Hepatocyte (in vitro differentiated cells): ENCODE results near the gene CBR1. TPM values are rescaled to one million over a fixed set of nuclear protein-coding genes. Genes with fewer than 3 reads are reported as not detected.

Experiments used
- DNase-seq: peaks from one replicate; pipeline ENCODE4 v3.0.0-alpha.2; 2016; ENCODE audit warnings: low spot score
- H2AFZ ChIP-seq: fragments of 200-600 bp; sonication (generic); 2 replicates; pipeline ENCODE4 v1.6.0; 2016; ENCODE audit warnings: antibody characterized with exemption, mild to moderate bottlenecking
- H3K27ac ChIP-seq: fragments of 200-600 bp; sonication (generic); 2 replicates; pipeline ENCODE4 v1.5.1; 2016; ENCODE audit warnings: mild to moderate bottlenecking
- H3K27me3 ChIP-seq: fragments of 200-600 bp; sonication (generic); 2 replicates; pipeline ENCODE4 v1.6.1; 2016
- H3K36me3 ChIP-seq: fragments of 200-600 bp; sonication (generic); replicated peaks from 2 replicates; pipeline ENCODE4 v1.5.1; 2016; ENCODE audit warnings: low read depth; ENCODE audit not compliant: insufficient read depth
- H3K4me1 ChIP-seq: fragments of 200-600 bp; sonication (generic); 2 replicates; pipeline ENCODE4 v1.5.1; 2016; ENCODE audit warnings: mild to moderate bottlenecking, moderate library complexity; ENCODE audit not compliant: insufficient read depth
- H3K4me2 ChIP-seq: fragments of 200-600 bp; sonication (generic); 2 replicates; pipeline ENCODE4 v1.6.0; 2016
- H3K4me3 ChIP-seq: fragments of 200-600 bp; sonication (generic); 2 replicates; pipeline ENCODE4 v1.5.1; 2016; ENCODE audit warnings: mild to moderate bottlenecking
- H3K79me2 ChIP-seq: fragments of 200-600 bp; sonication (generic); 2 replicates; pipeline ENCODE4 v1.6.0; 2017; ENCODE audit warnings: mild to moderate bottlenecking
- H3K9me2 ChIP-seq: fragments of 200-600 bp; sonication (generic); replicated peaks from 2 replicates; pipeline ENCODE4 v1.6.0; 2017; ENCODE audit warnings: mild to moderate bottlenecking; ENCODE audit not compliant: insufficient read depth
- H3K9me3 ChIP-seq: fragments of 200-600 bp; sonication (generic); 2 replicates; pipeline ENCODE4 v1.5.1; 2016; ENCODE audit warnings: low read depth, mild to moderate bottlenecking
- H4K20me1 ChIP-seq: fragments of 200-600 bp; sonication (generic); 2 replicates; pipeline ENCODE4 v1.6.0; 2016; ENCODE audit warnings: mild to moderate bottlenecking; ENCODE audit not compliant: insufficient read depth, poor library complexity, severe bottlenecking
- EZH2 ChIP-seq: fragments of 200-600 bp; sonication (generic); IDR thresholded peaks from 2 replicates; pipeline ENCODE4 v1.6.1; 2016; ENCODE audit warnings: antibody characterized with exemption, mild to moderate bottlenecking, borderline replicate concordance
- EZH2phosphoT487 ChIP-seq: fragments of 200-600 bp; sonication (generic); IDR thresholded peaks from one replicate; pipeline ENCODE4 v1.6.1; 2018; ENCODE audit warnings: antibody characterized with exemption, mild to moderate bottlenecking, low read depth, moderate library complexity; ENCODE audit not compliant: unreplicated experiment, severe bottlenecking
- WGBS: methylation state at CpG from one replicate; pipeline ENCODE4 v1.1.6; 2016; ENCODE audit warnings: low lambda C conversion rate; ENCODE audit errors: missing lambda C conversion rate; 5-methylcytosine and 5-hydroxymethylcytosine counted together
- polyA plus RNA-seq: library from polyadenylated mRNA; unstranded; fragments of >200 nt; fragmentation: Nextera tagmentation; extraction: Ambion mirVana; gene quantifications from 2 replicates; pipeline ENCODE4 v1.2.1, GENCODE V29; 2016
- total RNA-seq: library from RNA; depleted of rRNA; stranded (reverse); fragments of >200 nt; gene quantifications from 2 replicates; pipeline ENCODE4 v1.2.3, GENCODE V29; 2014
- TF ChIP-seq, protein P1 (sequence below): fragments of 200-600 bp; sonication (generic); IDR thresholded peaks from 2 replicates; pipeline ENCODE4 v1.5.1; 2016; ENCODE audit warnings: antibody characterized with exemption, mild to moderate bottlenecking; ENCODE audit not compliant: poor library complexity

CBR1 gene
- total and polyA plus RNA-seq, 2 experiments from 2014 or later: 113 to 130 TPM

DNA sequence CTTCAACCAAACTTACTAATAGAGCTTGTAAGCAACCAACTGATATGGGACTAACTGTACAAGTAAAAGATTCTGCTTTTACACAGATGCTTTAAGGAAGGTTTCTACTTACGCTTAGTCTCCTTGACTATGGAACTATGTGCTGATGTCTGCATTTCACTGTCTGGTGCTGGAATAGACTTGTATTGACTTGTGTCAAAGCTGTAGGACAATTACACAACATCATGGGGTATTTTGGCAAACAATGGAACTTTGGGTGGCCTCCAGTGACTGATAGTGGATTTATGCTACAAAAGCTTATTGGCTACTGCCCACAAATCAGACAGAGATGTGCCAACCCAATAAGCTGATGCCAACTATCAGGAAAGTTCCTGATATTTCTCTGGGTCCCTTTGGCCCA is 10.6 kb downstream of the CBR1 start:
- TF ChIP-seq, protein P1, sequence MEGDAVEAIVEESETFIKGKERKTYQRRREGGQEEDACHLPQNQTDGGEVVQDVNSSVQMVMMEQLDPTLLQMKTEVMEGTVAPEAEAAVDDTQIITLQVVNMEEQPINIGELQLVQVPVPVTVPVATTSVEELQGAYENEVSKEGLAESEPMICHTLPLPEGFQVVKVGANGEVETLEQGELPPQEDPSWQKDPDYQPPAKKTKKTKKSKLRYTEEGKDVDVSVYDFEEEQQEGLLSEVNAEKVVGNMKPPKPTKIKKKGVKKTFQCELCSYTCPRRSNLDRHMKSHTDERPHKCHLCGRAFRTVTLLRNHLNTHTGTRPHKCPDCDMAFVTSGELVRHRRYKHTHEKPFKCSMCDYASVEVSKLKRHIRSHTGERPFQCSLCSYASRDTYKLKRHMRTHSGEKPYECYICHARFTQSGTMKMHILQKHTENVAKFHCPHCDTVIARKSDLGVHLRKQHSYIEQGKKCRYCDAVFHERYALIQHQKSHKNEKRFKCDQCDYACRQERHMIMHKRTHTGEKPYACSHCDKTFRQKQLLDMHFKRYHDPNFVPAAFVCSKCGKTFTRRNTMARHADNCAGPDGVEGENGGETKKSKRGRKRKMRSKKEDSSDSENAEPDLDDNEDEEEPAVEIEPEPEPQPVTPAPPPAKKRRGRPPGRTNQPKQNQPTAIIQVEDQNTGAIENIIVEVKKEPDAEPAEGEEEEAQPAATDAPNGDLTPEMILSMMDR: no peak
- no peak for TF ChIP-seq EZH2phosphoT487
- TF ChIP-seq EZH2: no peak

DNA sequence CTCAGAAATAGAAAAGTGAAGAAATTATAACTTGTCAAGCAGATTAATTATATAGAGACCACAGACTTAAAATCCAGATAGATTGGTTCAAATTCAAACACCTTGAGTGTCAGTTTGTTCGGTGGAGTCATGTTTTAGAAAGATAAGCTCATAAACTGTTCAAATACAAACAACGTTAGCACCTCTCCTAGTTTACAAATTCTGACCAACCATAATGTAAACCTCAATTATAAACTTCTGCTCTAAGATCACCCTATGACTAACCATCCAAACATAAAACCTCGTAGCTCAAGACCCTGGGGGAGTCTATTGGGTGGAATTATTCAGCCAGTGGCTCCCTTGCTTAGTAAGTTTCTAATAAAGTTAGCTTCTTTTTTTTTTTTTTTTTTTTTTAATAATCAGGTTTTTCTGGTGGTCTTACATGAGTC is 12.4 kb downstream of the CBR1 start:
- H3K4me1 ChIP-seq: no peaks in the 10 kb centered on the region
- H3K27ac ChIP-seq: no peak overlapping the region
- H2AFZ ChIP-seq: no peak overlapping the region
- no peak for DNase-seq
- H3K79me2 ChIP-seq: no peaks in the 10 kb centered on the region
- TF ChIP-seq EZH2phosphoT487 (no peak), EZH2 (no peak)
- TF ChIP-seq, protein P1: no peak
- H4K20me1 ChIP-seq: no peaks in the 10 kb centered on the region
- H3K9me3 ChIP-seq: no peaks in the 10 kb centered on the region
- no peaks in the 10 kb centered on the region for H3K9me2 ChIP-seq
- 61% methylated on average over 3 of the region's 3 CpGs for WGBS
- H3K36me3 ChIP-seq: no peaks in the 10 kb centered on the region
- H3K27me3 ChIP-seq: no peaks in the 10 kb centered on the region
- no peak overlapping the region for H3K4me3 ChIP-seq
- no peak overlapping the region for H3K4me2 ChIP-seq

More for the DNA sequence above, 10.6 kb downstream of the CBR1 start:
- H3K79me2 ChIP-seq: no peaks in the 10 kb centered on the region
- H3K4me2 ChIP-seq: no peak overlapping the region
- no peaks in the 10 kb centered on the region for H3K9me2 ChIP-seq
- no peak overlapping the region for H3K27ac ChIP-seq
- H2AFZ ChIP-seq: no peak overlapping the region
- 97% methylated on average over 1 of the region's 1 CpG for WGBS
- DNase-seq: no peak
- H4K20me1 ChIP-seq: no peaks in the 10 kb centered on the region
- no peaks in the 10 kb centered on the region for H3K36me3 ChIP-seq
- H3K27me3 ChIP-seq: no peaks in the 10 kb centered on the region
- H3K4me1 ChIP-seq: no peaks in the 10 kb centered on the region
- H3K9me3 ChIP-seq: no peaks in the 10 kb centered on the region
- no peak overlapping the region for H3K4me3 ChIP-seq

DNA sequence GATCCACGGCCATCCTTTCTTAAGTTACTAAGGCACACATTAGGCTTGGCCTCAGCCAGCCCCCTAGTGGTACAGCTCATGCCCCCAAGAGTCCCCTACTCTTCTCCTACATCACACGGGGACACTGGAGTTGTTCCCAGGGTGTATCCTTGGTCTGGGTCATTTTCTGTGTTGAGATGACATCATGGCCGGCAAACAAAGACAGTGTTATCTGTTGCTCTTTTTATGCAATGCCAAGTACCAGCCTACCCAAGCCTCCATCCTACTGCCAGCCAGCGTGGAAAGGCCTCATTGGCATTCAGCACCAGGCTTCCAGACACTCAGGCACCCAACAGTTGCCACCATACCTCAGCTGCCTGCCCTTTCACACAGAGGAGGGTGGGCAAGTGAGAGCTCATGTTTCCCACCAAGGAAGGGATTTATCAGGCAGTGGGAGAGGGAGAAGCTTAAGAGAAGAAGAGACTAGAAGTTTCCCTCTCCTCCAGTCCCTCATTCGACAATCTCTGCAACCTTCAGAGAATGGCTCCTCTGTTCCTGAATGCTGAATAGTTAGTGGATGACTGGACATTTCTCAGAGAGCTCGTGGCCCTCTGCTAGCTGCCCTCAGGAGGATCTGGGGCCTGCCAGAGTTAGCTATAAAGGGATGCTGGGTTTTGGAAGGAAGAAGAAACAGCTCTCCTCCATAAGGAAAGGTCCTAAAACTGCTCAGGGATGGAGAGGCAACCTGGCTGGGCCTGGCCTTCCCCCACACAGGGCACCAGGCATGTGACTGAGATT is 17.7 kb downstream of the CBR1 start:
- Histone ChIP-seq H3K4me2 (no peak overlapping the region), H3K9me2 (no peaks in the 10 kb centered on the region), H3K9me3 (no peaks in the 10 kb centered on the region), H2AFZ (no peak overlapping the region), H3K27ac (no peak overlapping the region), H4K20me1 (no peaks in the 10 kb centered on the region), H3K27me3 (no peaks in the 10 kb centered on the region), H3K36me3 (no peaks in the 10 kb centered on the region), H3K79me2 (no peaks in the 10 kb centered on the region), H3K4me3 (no peak overlapping the region), H3K4me1 (no peaks in the 10 kb centered on the region)
- 77% methylated on average over 6 of the region's 6 CpGs for WGBS
- TF ChIP-seq EZH2phosphoT487: no peak
- TF ChIP-seq EZH2: no peak
- TF ChIP-seq, protein P1: no peak
- DNase-seq: no peak
